ENCODE data around the gene CHIA.

The CHIA gene

GRCh38 chr1:111271464-111271801, 19.2 kb upstream of the CHIA start:
- TF ChIP-seq EZH2phosphoT487 (IDR thresholded peaks at IDR 0.05; ENCODE audit: low read depth) = no peak
- TF ChIP-seq CTCF (IDR thresholded peaks at IDR 0.05; ENCODE audit: low read depth, low read length) = no peak
- no peaks in the 10 kb centered on the region for H3K4me1 ChIP-seq (ENCODE audit: low read length)
- H3K36me3 ChIP-seq (replicated peaks; ENCODE audit: low read depth, low read length) = no peaks in the 10 kb centered on the region
- no peaks in the 10 kb centered on the region for H3K79me2 ChIP-seq (ENCODE audit: low read length)
- H2AFZ ChIP-seq (ENCODE audit: low read depth, low read length) = no peak overlapping the region
- H3K4me2 ChIP-seq (ENCODE audit: low read length) = no peak overlapping the region
- no peaks in the 10 kb centered on the region for H3K9me3 ChIP-seq (ENCODE audit: insufficient read depth, low read length)
- H3K27me3 ChIP-seq (ENCODE audit: low read depth, low read length) = no peaks in the 10 kb centered on the region
- H4K20me1 ChIP-seq (ENCODE audit: insufficient read depth, low read length) = no peaks in the 10 kb centered on the region
- no peak overlapping the region for H3K27ac ChIP-seq (ENCODE audit: low read length)
- H3K9ac ChIP-seq (ENCODE audit: low read length) = no peak overlapping the region
- no peak overlapping the region for H3K4me3 ChIP-seq (ENCODE audit: low read length)

GRCh38 chr1:111272081-111272480, 18.6 kb upstream of the CHIA start:
- no peak overlapping the region for H2AFZ ChIP-seq (ENCODE audit: low read depth, low read length)
- H3K27ac ChIP-seq (ENCODE audit: low read length) = no peak overlapping the region
- no peaks in the 10 kb centered on the region for H4K20me1 ChIP-seq (ENCODE audit: insufficient read depth, low read length)
- H3K9me3 ChIP-seq (ENCODE audit: insufficient read depth, low read length) = 0 out of 2 replicates have a peak, but pooled peaks cover 4% of the 10 kb centered on the region
- H3K36me3 ChIP-seq (replicated peaks; ENCODE audit: low read depth, low read length) = no peaks in the 10 kb centered on the region
- H3K9ac ChIP-seq (ENCODE audit: low read length) = no peak overlapping the region
- no peaks in the 10 kb centered on the region for H3K4me1 ChIP-seq (ENCODE audit: low read length)
- H3K4me2 ChIP-seq (ENCODE audit: low read length) = no peak overlapping the region
- no peaks in the 10 kb centered on the region for H3K27me3 ChIP-seq (ENCODE audit: low read depth, low read length)
- TF ChIP-seq EZH2phosphoT487 (IDR thresholded peaks at IDR 0.05; ENCODE audit: low read depth) (no peak), CTCF (IDR thresholded peaks at IDR 0.05; ENCODE audit: low read depth, low read length) (no peak)
- no peak overlapping the region for H3K4me3 ChIP-seq (ENCODE audit: low read length)
- no peaks in the 10 kb centered on the region for H3K79me2 ChIP-seq (ENCODE audit: low read length)

GRCh38 chr1:111274653-111275052, 16.0 kb upstream of the CHIA start:
- no peaks in the 10 kb centered on the region for H3K36me3 ChIP-seq (replicated peaks; ENCODE audit: low read depth, low read length)
- no peaks in the 10 kb centered on the region for H4K20me1 ChIP-seq (ENCODE audit: insufficient read depth, low read length)
- H3K9ac ChIP-seq (ENCODE audit: low read length) = no peak overlapping the region
- no peaks in the 10 kb centered on the region for H3K79me2 ChIP-seq (ENCODE audit: low read length)
- H3K4me2 ChIP-seq (ENCODE audit: low read length) = no peak overlapping the region
- H3K4me1 ChIP-seq (ENCODE audit: low read length) = no peaks in the 10 kb centered on the region
- 0 out of 2 replicates have a peak, but pooled peaks cover 4% of the 10 kb centered on the region for H3K9me3 ChIP-seq (ENCODE audit: insufficient read depth, low read length)
- H3K4me3 ChIP-seq (ENCODE audit: low read length) = no peak overlapping the region
- TF ChIP-seq CTCF (IDR thresholded peaks at IDR 0.05; ENCODE audit: low read depth, low read length) (no peak), EZH2phosphoT487 (IDR thresholded peaks at IDR 0.05; ENCODE audit: low read depth) (no peak)
- H2AFZ ChIP-seq (ENCODE audit: low read depth, low read length) = no peak overlapping the region
- no peak overlapping the region for H3K27ac ChIP-seq (ENCODE audit: low read length)
- H3K27me3 ChIP-seq (ENCODE audit: low read depth, low read length) = no peaks in the 10 kb centered on the region

- Histone ChIP-seq H2AFZ (ENCODE audit: low read depth, low read length) (no peak overlapping the region), H3K27me3 (ENCODE audit: low read depth, low read length) (no peaks in the 10 kb centered on the region), H3K36me3 (replicated peaks; ENCODE audit: low read depth, low read length) (no peaks in the 10 kb centered on the region), H3K4me3 (ENCODE audit: low read length) (no peak overlapping the region), H3K79me2 (ENCODE audit: low read length) (no peaks in the 10 kb centered on the region), H3K9ac (ENCODE audit: low read length) (no peak overlapping the region), H3K4me2 (ENCODE audit: low read length) (no peak overlapping the region), H4K20me1 (ENCODE audit: insufficient read depth, low read length) (no peaks in the 10 kb centered on the region), H3K27ac (ENCODE audit: low read length) (no peak overlapping the region), H3K9me3 (ENCODE audit: insufficient read depth, low read length) (0 out of 2 replicates have a peak, but pooled peaks cover 4% of the 10 kb centered on the region), H3K4me1 (ENCODE audit: low read length) (no peaks in the 10 kb centered on the region)
- TF ChIP-seq EZH2phosphoT487 (IDR thresholded peaks at IDR 0.05; ENCODE audit: low read depth) (no peak), CTCF (IDR thresholded peaks at IDR 0.05; ENCODE audit: low read depth, low read length) (no peak)
Measured at GRCh38 chr1:111275079-111275478, 15.6 kb upstream of the CHIA start.
